ENCODE data around the gene CLTCL1. TPM values are rescaled to one million over a fixed set of nuclear protein-coding genes. Genes with fewer than 3 reads are reported as not detected.

The CLTCL1 gene
- total RNA-seq, 1 experiment from 2014 or later: 5.3 TPM

DNA sequence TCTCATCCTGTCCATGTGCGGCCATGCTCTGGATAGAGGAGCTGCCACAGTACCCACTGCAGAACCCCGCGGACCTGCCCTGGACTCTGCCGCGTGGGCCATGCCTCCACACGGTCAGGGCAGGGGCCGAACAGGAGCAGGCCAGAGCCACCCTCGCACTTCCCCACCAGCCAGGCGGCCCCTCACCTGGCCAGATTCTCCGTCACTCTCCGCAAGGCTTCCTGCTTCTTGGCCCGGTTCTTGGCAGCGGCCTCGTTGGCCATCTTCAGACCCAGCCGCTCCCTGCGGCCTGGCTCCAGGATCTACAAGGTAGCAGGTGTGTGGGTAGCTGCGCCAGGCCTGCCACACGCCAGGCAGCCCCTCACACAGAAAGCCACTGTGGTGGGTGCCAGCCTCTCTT, 156.6 kb downstream of the CLTCL1 start:
- in situ Hi-C loops (cut with HindIII; ENCODE audit: low pct_unique_long_range_greater_than_20kb, low sequenced_read_pairs): no loop called here
- no peak for DNase-seq (ENCODE audit: low read depth, low spot score)

DNA sequence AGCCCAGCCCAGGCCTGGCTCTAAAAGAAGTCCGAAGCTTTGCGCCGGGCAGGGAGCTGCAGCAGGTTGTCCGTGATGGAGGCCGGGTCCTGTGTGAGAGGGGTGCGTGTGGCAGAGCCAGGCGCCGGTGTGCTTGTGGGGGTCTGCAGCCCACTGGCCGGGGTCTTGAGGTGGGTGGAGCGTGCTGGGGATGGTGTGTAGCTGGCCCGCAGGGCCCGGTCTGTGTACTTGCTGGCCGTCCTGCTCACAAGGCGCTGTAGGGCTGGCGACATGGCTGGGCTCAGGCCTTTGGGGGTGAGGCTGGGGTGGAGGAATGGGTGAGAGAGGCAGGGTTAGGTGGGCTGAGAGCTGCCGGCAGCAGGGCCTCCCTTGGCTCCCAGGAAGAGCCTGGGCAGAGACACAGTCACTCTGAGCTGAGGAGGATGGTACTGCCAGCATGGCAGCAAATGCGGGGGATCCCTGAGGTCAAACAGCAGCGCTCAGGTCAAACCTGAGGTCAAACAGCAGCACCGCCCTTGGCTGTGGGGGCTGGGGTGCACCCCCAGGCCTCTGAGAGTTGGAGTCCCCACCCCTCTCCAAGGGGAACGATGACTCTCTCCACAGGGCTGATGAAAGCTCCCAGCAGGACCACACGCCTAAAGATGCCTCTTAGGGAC, 157.2 kb downstream of the CLTCL1 start:
- no peak for DNase-seq (ENCODE audit: low read depth, low spot score)
- in situ Hi-C loops (cut with HindIII; ENCODE audit: low pct_unique_long_range_greater_than_20kb, low sequenced_read_pairs): no loop called here

DNA sequence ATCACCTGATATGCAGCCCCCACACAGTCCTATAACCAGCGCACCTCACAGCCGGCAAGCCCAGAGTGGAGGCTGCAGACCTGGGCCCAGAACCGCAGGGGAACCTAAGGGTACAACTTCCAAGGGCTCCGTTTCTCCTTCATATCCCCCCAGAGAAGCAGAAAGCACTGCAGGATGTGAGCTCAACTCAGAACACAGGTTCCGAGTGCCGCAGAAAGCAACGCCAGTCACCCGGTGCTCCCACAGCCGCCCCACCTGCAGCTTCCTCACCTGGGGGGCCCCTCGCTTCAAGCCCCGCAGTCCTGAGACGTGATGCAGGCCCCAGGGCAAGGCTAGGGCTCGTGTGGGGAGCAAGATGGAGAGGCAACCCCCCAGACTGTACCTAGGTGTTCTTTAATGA, 158.0 kb downstream of the CLTCL1 start:
- DNase-seq (ENCODE audit: low read depth, low spot score): no peak
- in situ Hi-C loops (cut with HindIII; ENCODE audit: low pct_unique_long_range_greater_than_20kb, low sequenced_read_pairs): no loop called here

DNA sequence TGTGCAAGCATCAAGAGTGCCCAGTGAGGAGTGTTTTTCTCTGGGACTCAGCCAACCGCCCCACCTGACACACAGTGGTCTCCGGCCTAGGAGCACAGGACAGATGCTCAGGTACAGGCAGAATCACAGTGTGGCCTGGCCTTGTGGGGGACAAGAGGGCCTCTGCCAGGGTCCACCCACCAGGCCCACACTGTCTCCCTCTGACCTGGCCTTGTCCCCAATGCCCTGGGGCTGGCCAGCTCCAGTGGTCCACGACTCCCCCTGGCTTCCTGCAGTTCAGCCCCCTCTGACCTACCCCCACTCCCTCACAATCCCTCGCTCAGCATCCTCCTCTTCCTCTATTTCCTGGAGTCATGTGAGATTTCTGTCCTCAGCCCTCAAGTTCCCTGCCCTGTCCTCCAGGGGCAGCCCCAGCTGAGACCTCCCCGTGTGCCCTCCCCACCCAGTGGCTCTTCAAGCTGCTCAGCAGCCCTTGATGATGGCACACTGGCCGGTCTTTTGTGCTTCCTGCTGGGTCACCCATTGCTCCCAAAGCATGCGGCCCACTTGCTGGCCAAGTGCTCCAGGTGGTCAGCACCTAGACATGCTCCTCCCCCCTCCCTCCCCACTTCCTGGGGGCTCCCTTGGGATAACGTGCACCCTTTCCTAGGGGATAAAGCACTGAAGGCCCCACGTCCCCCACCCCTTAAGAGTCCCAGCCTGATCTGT, 158.7 kb downstream of the CLTCL1 start:
- in situ Hi-C loops (cut with HindIII; ENCODE audit: low pct_unique_long_range_greater_than_20kb, low sequenced_read_pairs): no loop called here
- DNase-seq (ENCODE audit: low read depth, low spot score): no peak

DNA sequence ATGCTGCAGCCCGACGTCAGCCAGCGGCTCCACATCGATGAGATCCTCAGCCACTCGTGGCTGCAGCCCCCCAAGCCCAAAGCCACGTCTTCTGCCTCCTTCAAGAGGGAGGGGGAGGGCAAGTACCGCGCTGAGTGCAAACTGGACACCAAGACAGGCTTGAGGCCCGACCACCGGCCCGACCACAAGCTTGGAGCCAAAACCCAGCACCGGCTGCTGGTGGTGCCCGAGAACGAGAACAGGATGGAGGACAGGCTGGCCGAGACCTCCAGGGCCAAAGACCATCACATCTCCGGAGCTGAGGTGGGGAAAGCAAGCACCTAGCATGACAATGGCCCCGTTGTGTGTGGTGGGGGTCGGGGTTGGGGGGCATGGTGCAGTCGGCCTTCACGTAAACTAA, 159.4 kb downstream of the CLTCL1 start:
- in situ Hi-C loops (cut with HindIII; ENCODE audit: low pct_unique_long_range_greater_than_20kb, low sequenced_read_pairs): no loop called here

DNA sequence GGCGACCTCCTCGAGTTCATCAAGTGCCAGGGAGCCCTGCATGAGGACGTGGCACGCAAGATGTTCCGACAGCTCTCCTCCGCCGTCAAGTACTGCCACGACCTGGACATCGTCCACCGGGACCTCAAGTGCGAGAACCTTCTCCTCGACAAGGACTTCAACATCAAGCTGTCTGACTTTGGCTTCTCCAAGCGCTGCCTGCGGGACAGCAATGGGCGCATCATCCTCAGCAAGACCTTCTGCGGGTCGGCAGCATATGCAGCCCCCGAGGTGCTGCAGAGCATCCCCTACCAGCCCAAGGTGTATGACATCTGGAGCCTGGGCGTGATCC, 159.9 kb downstream of the CLTCL1 start:
- no peak for DNase-seq (ENCODE audit: low read depth, low spot score)
- in situ Hi-C loops (cut with HindIII; ENCODE audit: low pct_unique_long_range_greater_than_20kb, low sequenced_read_pairs): no loop called here

More for the DNA sequence above, 159.4 kb downstream of the CLTCL1 start:
- no peak for DNase-seq (ENCODE audit: low read depth, low spot score)

DNA sequence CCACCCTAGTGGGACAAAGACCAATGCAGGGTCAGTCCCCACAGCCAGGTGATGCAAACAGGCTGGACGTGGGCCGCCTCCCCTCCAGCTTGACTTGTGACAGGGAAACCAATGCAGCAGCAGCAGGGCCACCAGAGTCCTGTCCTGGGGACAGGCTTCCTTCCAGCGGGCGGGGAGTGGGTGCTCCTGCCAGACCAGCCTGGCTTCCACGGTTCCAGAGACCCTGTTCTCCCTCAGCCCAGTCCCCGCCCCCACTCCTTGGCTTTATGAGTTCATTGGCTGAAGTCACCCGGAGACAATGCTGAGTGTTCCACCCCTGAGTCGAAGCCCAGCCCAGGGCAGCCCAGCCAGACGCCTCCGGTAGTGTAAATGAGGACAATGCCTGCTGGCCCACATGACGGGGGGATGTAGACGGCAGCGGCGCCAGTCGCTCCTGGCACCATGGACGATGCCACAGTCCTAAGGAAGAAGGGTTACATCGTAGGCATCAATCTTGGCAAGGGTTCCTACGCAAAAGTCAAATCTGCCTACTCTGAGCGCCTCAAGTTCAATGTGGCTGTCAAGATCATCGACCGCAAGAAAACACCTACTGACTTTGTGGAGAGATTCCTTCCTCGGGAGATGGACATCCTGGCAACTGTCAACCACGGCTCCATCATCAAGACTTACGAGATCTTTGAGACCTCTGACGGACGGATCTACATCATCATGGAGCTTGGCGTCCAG, 160.4 kb downstream of the CLTCL1 start, which contains the start of gene TSSK2:
Gene TSSK2 (plus strand): TSS at position 350 of the 726 bp plus-strand sequence. CDS start 92 bp downstream, at position 442.
- in situ Hi-C loops (cut with HindIII; ENCODE audit: low pct_unique_long_range_greater_than_20kb, low sequenced_read_pairs): no loop called here
- no peak for DNase-seq (ENCODE audit: low read depth, low spot score)

DNA sequence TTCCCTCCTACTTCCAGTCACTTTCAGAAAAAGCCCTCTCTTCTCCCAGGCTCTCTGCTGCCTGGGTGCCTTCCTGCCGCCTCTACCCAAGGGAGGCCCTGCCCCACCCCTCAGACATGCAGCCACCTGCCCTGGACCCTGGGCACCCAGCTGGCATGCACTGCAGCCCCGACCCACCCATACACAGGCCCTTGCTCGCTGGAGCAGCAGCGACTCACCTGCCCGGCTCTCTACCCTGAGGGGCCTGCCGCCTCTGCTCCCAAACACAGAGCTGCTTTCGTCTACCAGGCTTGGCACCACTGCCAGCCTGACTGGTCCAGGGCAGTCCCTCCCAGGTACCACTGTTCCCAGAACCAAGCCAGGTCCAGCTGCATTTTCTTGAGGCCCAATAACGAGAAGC, 161.6 kb downstream of the CLTCL1 start:
- in situ Hi-C loops (cut with HindIII; ENCODE audit: low pct_unique_long_range_greater_than_20kb, low sequenced_read_pairs): no loop called here
- no peak for DNase-seq (ENCODE audit: low read depth, low spot score)

Small RNA genes lying within 50 kb of the gene (small RNA-seq; reads per million reads assigned to genes)
- gene AC000081.1 (0 reads per million in 2 experiments), gene RF00398 (0 reads per million in 2 experiments)

Other genes starting within 250 kb of the CLTCL1 start
- gene DGCR2, start 169.3 kb downstream of the CLTCL1 start, total RNA-seq (2014; rRNA removed; shearing (Covaris generic)): 36.9 and 39.6 TPM in 2 replicates
- gene TSSK2, start 160.4 kb downstream of the CLTCL1 start, total RNA-seq (2014; rRNA removed; shearing (Covaris generic)): not detected in 2 replicates
- gene ESS2, start 147.1 kb downstream of the CLTCL1 start, total RNA-seq (2014; rRNA removed; shearing (Covaris generic)): 18.7 and 18.9 TPM in 2 replicates
- gene GSC2, start 141.4 kb downstream of the CLTCL1 start, total RNA-seq (2014; rRNA removed; shearing (Covaris generic)): not detected in 2 replicates
- 47.6 and 54.8 TPM in 2 replicates for gene SLC25A1, start 113.0 kb downstream of the CLTCL1 start, total RNA-seq (2014; rRNA removed; shearing (Covaris generic))
- 15.1 and 16.9 TPM in 2 replicates for gene HIRA, start 140.0 kb upstream of the CLTCL1 start, total RNA-seq (2014; rRNA removed; shearing (Covaris generic))
- gene MRPL40, start 140.8 kb upstream of the CLTCL1 start, total RNA-seq (2014; rRNA removed; shearing (Covaris generic)): 106 and 113 TPM in 2 replicates
- 26.3 and 28.3 TPM in 2 replicates for gene C22orf39, start 156.0 kb upstream of the CLTCL1 start, total RNA-seq (2014; rRNA removed; shearing (Covaris generic))
- 114 and 119 TPM in 2 replicates for gene UFD1, start 187.5 kb upstream of the CLTCL1 start, total RNA-seq (2014; rRNA removed; shearing (Covaris generic))
- 36.5 and 44.2 TPM in 2 replicates for gene CDC45, start 188.2 kb upstream of the CLTCL1 start, total RNA-seq (2014; rRNA removed; shearing (Covaris generic))
- not detected in 2 replicates for gene CLDN5, start 232.7 kb upstream of the CLTCL1 start, total RNA-seq (2014; rRNA removed; shearing (Covaris generic))

All from SK-MEL-5 (cell line).